H1 (cell line): ENCODE results near the gene GDF15. TPM values are rescaled to one million over a fixed set of nuclear protein-coding genes. Genes with fewer than 3 reads are reported as not detected.
A peak's percentile ranks its signal among the peaks of the same experiment; 100 is the strongest.

Source experiments
- CREB1 ChIP-seq: IDR thresholded peaks from 2 replicates; pipeline ENCODE4 v1.6.1; 2012; ENCODE audit warnings: inconsistent platforms
- GABPA ChIP-seq: IDR thresholded peaks from 2 replicates; pipeline ENCODE4 v1.6.1; 2011; ENCODE audit warnings: mild to moderate bottlenecking, low read length, moderate library complexity, borderline replicate concordance; ENCODE audit not compliant: insufficient read depth
- GTF2F1 ChIP-seq: IDR thresholded peaks from 2 replicates; pipeline ENCODE4 v1.6.1; 2012; ENCODE audit warnings: low read depth, low read length, improper control_type of control experiment, borderline replicate concordance
- JUN ChIP-seq: IDR thresholded peaks from 2 replicates; pipeline ENCODE4 v1.6.1; 2011; ENCODE audit warnings: low read depth, mild to moderate bottlenecking, improper control_type of control experiment, low read length
- KDM5A ChIP-seq: fragments of 200-600 bp; IDR thresholded peaks from 2 replicates; pipeline ENCODE4 v1.7.1; 2012; ENCODE audit warnings: mild to moderate bottlenecking, low read length, inconsistent platforms, mixed read lengths
- NANOG ChIP-seq: IDR thresholded peaks from 2 replicates; pipeline ENCODE4 v1.6.1; 2011; ENCODE audit warnings: low read length, low read depth, mild to moderate bottlenecking, inconsistent platforms; ENCODE audit not compliant: insufficient read depth, poor library complexity, severe bottlenecking
- RAD21 ChIP-seq, 2 experiments: IDR thresholded peaks in 1 of 2; conservative IDR thresholded peaks in 1 of 2; 2 replicates each; pipeline ENCODE4 v1.6.1; 2011; ENCODE audit warnings: low read depth in 2 of 2, low read length in 2 of 2, improper control_type of control experiment in 1 of 2, inconsistent platforms in 1 of 2, mild to moderate bottlenecking in 1 of 2, moderate library complexity in 1 of 2
- RXRA ChIP-seq: IDR thresholded peaks from 2 replicates; pipeline ENCODE4 v1.6.1; 2011; ENCODE audit warnings: low read depth, mild to moderate bottlenecking, low read length, moderate library complexity; ENCODE audit not compliant: insufficient read depth
- SIRT6 ChIP-seq: IDR thresholded peaks from one replicate; pipeline ENCODE4 v1.7.1; 2012; ENCODE audit warnings: low read length, inconsistent platforms
- SP2 ChIP-seq: IDR thresholded peaks from 2 replicates; pipeline ENCODE4 v1.6.1; 2012; ENCODE audit warnings: mild to moderate bottlenecking, low read length, inconsistent platforms
- SRF ChIP-seq: IDR thresholded peaks from 2 replicates; pipeline ENCODE4 v1.6.1; 2011; ENCODE audit warnings: mild to moderate bottlenecking, low read depth, low read length, moderate library complexity
- SUZ12 ChIP-seq: fragments of 200-600 bp; sonication (generic); IDR thresholded peaks from 2 replicates; pipeline ENCODE4 v1.6.1; 2012; ENCODE audit warnings: mild to moderate bottlenecking, inconsistent platforms, low read length, moderate library complexity, mixed read lengths
- TAF7 ChIP-seq: optimal IDR thresholded peaks from 2 replicates; pipeline ENCODE3; 2011; ENCODE audit warnings: low read depth, mild to moderate bottlenecking, inconsistent platforms, low read length, moderate library complexity, borderline replicate concordance
- TCF12 ChIP-seq: IDR thresholded peaks from 2 replicates; pipeline ENCODE4 v1.6.1; 2011; ENCODE audit warnings: low read depth, mild to moderate bottlenecking, low read length
- TEAD4 ChIP-seq: IDR thresholded peaks from 2 replicates; pipeline ENCODE4 v1.6.1; 2012; ENCODE audit warnings: low read depth, low read length, inconsistent platforms, mixed read lengths
- polyA plus RNA-seq, 7 experiments: library from polyadenylated mRNA; depleted of rRNA in 3 of 7; stranded (reverse) in 5 of 7; unstranded in 2 of 7; fragments of >200 nt in 5 of 7; fragments of 200-250 nt in 2 of 7; gene quantifications; 1 replicate in 5 of 7; 2 replicates in 1 of 7; 4 replicates in 1 of 7; pipeline versions ENCODE4 v1.2.1 to v1.2.3, GENCODE V29; 2011 to 2013; ENCODE audit warnings: missing spikeins in 2 of 7, mixed read lengths in 2 of 7
- total RNA-seq: library from RNA; stranded (reverse); fragmentation: NEBNext Ultra II Directional; extraction: Animal tissue kit (Norgen Biotek cat#: 25700); gene quantifications from 2 replicates; pipeline ENCODE4 v1.2.1, GENCODE V29; 2021
- TF ChIP-seq, protein P1 (sequence below), 3 experiments: IDR thresholded peaks; 1 replicate in 2 of 3; 2 replicates in 1 of 3; pipeline versions ENCODE4 v1.5.1 to v1.6.1; 2011; ENCODE audit warnings: low read length in 3 of 3, mild to moderate bottlenecking in 3 of 3, inconsistent platforms in 2 of 3, low read depth in 1 of 3, moderate library complexity in 1 of 3; ENCODE audit not compliant: insufficient read depth in 1 of 3; ENCODE audit errors: control extremely low read depth in 1 of 3
- TF ChIP-seq, protein P2 (sequence below): IDR thresholded peaks from 2 replicates; pipeline ENCODE4 v1.6.1; 2012; ENCODE audit warnings: inconsistent platforms
- TF ChIP-seq, protein P3 (sequence below): IDR thresholded peaks from 2 replicates; pipeline ENCODE4 v1.6.1; 2012; ENCODE audit warnings: inconsistent platforms

The GDF15 gene
- total and polyA plus RNA-seq, 2 of the 8 experiments (the other 6 are each of a cell fraction or from before 2014, with no cell fraction given): 4.1 to 8.5 TPM

DNA sequence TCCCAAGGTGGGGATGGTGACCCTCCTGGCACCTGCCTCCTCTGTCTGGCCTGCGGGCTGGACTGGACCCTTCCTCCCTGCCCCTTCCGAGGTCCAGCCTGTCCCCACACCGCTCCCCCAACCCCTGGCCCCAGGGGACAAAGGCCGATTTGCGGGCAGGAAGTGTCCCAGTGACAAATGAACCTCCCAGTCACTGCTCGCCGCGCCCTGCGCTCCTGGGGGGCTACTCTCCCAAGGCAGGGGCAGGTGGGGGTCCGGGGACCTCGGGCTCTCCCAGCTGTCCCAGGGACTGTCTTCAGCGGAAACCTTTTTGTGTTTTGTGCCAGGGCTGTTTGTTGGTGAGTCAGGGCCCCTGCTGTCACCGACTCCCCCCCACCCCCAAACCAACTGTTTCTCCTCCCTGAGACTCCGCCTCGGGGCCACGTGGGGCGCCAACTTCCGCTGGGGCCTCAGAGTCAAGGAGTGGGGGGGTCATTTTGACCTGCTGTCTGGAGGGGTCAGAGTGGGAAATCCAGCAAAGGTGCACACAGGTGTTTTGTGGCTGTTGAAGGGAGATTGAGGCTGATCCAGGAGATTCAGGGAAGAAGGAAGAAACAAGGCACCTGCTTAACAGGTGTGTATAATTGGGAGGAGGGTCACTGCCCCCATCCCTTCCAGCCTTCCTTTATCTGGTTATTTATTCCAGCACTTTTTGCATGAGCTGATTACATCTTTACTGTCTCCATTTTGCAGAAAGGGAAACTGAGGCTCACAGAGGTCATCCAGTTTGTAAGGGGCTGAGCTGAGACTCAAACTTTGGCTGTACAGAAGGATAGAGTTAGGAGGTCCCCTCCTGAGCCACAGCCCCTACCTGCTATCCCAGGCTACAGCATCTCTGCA is 44.7 kb upstream of the GDF15 start (continued):
- TF ChIP-seq, protein P1, sequence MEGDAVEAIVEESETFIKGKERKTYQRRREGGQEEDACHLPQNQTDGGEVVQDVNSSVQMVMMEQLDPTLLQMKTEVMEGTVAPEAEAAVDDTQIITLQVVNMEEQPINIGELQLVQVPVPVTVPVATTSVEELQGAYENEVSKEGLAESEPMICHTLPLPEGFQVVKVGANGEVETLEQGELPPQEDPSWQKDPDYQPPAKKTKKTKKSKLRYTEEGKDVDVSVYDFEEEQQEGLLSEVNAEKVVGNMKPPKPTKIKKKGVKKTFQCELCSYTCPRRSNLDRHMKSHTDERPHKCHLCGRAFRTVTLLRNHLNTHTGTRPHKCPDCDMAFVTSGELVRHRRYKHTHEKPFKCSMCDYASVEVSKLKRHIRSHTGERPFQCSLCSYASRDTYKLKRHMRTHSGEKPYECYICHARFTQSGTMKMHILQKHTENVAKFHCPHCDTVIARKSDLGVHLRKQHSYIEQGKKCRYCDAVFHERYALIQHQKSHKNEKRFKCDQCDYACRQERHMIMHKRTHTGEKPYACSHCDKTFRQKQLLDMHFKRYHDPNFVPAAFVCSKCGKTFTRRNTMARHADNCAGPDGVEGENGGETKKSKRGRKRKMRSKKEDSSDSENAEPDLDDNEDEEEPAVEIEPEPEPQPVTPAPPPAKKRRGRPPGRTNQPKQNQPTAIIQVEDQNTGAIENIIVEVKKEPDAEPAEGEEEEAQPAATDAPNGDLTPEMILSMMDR (IDR thresholded peaks at IDR 0.05; ENCODE audit: control extremely low read depth in 1 of 3, insufficient read depth in 1 of 3, low read depth in 1 of 3, low read length in 3 of 3): peak in 2 of 3 experiments; percentile 4 to 7; a peak in 2 of 4 replicates
- TF ChIP-seq KDM5A (no peak), JUN (no peak), TCF12 (no peak), RAD21 (IDR thresholded peaks at IDR 0.05 in 1 of 2, conservative IDR thresholded peaks at IDR 0.05 in 1 of 2; ENCODE audit: low read depth in 2 of 2, low read length in 2 of 2) (no peak), SUZ12 (no peak), SRF (no peak), GABPA (no peak), SP2 (no peak), GTF2F1 (no peak), RXRA (no peak), SIRT6 (no peak), CREB1 (no peak), TEAD4 (no peak), TAF7 (no peak), NANOG (no peak)
- TF ChIP-seq, protein P2, sequence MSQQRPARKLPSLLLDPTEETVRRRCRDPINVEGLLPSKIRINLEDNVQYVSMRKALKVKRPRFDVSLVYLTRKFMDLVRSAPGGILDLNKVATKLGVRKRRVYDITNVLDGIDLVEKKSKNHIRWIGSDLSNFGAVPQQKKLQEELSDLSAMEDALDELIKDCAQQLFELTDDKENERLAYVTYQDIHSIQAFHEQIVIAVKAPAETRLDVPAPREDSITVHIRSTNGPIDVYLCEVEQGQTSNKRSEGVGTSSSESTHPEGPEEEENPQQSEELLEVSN: no peak
- TF ChIP-seq, protein P3, sequence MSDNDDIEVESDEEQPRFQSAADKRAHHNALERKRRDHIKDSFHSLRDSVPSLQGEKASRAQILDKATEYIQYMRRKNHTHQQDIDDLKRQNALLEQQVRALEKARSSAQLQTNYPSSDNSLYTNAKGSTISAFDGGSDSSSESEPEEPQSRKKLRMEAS: peak; percentile 63; the same call in 1 of the 2 replicates
